HT1080 (cell line): ENCODE measurements around the gene C7orf33. TPM values are rescaled to one million over a fixed set of nuclear protein-coding genes. Genes with fewer than 3 reads are reported as not detected.
"Not testable (repeated sequence)": the region's sequence is repeated elsewhere in the genome, so short reads cannot be mapped to it uniquely, and the experiment has no call there.

Source experiments
- DNase-seq: peaks from one replicate; pipeline ENCODE4 v3.0.0-alpha.2; 2015; ENCODE audit warnings: low read depth
- polyA plus RNA-seq, 2 experiments: library from polyadenylated mRNA; depleted of rRNA; stranded (reverse); fragments of >200 nt; gene quantifications; 2 replicates each; pipeline ENCODE4 v1.2.3, GENCODE V29; 2015
- total RNA-seq: library from RNA; depleted of rRNA; stranded (reverse); fragments of >200 nt; shearing (Covaris generic); gene quantifications from 2 replicates; pipeline ENCODE4 v1.2.3, GENCODE V29; 2014; rRNA removed

Gene C7orf33, protein sequence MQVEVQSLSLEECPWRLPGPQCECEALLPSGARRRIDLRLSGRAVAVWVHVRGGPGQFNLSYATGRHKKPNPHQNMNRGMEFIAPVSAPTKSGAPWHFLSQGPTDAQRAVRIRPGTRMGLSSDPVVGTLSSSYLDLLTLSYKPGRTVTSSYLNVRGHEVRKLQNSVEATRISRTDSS
- not detected in 2 replicates for total RNA-seq
- polyA plus RNA-seq (2015; cell fraction: cytosol; rRNA removed) = not detected in 2 replicates
- polyA plus RNA-seq (2015; cell fraction: nucleus; rRNA removed) = not detected in 2 replicates

- DNase-seq = no peak
Observed at GRCh38 chr7:148590471-148590870, at the start of gene C7orf33. TSS of gene C7orf33 (plus strand) at chr7:148590766. CDS start at chr7:148590926, 160 bp downstream.

GRCh38 chr7:148541891-148542504, 48.6 kb upstream of the C7orf33 start:
- DNase-seq = no peak

DNA sequence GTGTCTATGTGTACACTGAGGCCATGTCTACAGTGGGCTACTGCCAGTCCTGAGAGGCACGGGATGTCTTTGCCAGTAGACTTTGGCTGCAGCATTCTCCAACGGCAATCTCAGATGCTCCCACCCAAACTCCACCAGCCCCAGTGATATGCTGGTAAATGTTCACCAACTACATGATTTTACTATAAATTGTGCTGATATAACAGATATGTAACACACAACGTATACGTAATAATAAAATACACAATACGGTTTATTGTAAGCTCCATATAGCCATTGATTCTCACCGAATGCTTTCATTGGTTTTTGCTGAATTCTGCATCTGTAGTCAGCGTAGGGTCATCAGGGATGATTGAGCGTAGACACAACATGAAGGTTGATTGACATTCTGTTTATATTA, 47.3 kb upstream of the C7orf33 start:
- DNase-seq = no peak

- no peak for DNase-seq
Observed at GRCh38 chr7:148545172-148545571, 45.4 kb upstream of the C7orf33 start.

- no peak for DNase-seq
Observed at GRCh38 chr7:148545932-148546331, 44.6 kb upstream of the C7orf33 start.

DNA sequence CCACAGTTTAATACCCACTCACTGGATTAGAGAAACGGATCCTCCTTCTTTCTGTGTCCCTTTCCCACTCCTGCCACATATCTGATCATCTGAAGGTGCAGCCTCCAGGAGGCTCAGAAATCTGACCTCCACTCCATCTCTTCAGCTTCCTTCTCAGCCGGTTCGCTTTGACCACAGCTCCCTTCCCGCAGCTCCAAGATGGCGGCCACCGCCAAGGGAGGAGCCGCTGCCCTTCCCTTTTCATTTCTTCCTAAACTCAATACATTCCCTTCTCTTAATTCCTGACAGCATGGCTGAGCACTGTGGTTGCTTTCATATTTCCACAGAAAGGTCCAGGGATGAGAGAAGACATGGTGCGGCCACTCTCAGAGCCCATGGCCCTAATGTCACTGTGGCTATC, 43.7 kb upstream of the C7orf33 start:
- DNase-seq = no peak

- no peak for DNase-seq
Observed at GRCh38 chr7:148547951-148548350, 42.6 kb upstream of the C7orf33 start.

DNA sequence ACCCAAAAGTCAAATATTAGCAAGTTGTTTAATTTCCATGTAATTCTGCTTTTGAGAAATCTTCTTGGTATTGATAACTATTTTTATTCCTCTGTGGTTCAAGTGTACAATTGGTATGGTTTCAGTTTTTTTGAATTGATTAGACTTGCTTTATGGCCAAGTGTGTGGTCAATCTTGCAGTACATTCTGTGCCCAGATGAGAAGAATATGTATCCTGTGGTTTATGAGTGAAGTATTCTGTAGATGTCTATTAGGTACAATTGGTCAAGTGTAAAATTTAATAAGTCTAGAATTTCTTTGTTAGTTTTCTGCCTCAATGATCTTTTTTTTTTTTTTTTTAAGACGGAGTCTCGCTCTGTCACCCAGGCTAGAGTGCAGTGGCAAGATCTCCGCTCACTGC, 36.6 kb upstream of the C7orf33 start:
- DNase-seq = no peak

DNA sequence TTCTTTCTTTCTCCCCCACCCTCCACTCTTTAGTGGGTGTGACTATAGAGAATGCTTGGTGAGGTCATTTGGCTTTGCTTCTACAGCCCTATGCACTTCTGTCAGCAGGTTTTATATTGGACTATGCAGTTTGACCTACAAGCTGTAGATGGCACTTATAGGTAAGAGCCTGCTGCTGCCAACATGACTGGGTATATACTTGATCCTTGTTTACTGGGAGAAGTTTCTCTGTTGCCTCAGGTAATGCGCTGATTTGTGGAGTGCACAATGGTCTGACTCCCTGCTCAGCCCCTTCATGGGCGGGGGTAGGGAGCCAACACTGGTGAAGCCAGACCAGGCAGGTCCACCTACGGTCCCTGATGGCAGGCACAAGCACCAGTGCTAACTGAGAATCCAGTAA, 33.7 kb upstream of the C7orf33 start:
- peak; percentile 3 for DNase-seq

DNA sequence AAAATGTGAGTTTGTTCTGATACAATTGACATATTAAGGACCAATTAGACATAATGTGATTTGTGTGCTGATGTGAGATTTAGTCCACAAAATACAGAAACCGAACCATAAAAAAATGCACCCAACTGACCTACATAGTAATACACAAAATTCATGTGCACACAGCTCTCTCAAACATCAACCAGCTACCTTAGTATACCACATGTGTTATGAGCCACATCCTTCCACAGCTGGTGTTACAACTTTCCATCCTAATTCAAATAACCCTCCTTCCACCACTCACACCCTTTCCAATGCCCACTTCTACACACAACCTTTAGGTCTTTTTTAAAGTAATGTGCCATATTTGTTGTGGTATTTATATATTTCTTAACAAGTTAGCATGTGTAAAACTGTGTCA, 31.7 kb upstream of the C7orf33 start:
- no peak for DNase-seq

DNA sequence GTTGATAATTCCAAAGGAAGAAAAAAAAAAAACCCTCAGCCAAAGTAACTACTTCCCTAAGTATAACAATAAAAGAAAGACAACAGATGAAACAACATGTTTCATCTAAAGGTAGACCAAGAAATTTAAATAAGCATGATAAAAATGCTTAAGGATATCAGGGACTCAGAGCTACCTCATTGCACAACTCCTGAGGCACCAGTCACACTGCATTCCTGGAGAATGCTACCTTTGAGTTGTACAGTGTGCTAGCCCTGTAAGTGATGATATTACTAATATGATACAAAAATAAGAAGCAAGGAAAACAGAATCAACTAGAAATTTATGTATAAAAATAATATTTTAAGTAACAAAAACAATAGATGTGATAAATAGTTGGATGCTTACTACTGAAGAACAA, 29.5 kb upstream of the C7orf33 start:
- DNase-seq = no peak

DNA sequence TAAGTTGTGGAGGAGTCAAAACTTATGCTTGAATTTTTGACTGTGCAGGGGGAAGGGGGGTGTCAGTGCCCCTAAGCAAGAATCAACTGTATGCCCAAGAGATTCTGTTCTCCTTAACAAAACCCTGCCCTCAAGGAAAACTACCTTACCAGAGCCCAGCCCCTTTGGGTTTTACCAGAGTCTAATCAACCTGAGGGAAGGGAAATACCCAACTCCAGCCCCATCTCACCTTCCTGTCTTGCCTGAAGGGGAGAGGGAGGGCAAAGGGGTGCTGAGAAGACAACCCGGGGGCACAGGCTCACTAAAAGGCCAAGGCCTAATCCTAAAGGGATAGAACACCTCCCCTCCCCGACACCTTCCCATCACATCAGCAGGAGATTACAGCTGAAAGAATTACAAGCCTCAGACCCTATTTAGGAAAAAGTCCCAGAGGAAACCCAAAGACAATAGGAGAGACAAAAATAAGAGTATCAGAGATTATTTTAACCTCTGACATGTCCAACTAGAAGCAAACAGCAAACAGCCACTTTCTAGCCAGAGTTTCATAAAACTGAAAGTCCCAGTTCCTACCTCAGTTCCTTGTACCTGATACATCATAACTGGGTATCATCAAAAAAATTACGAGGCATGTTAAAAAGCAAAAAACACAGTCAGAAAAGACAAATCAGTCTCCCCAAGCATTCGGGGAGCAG, 26.8 kb upstream of the C7orf33 start:
- DNase-seq = no peak

DNA sequence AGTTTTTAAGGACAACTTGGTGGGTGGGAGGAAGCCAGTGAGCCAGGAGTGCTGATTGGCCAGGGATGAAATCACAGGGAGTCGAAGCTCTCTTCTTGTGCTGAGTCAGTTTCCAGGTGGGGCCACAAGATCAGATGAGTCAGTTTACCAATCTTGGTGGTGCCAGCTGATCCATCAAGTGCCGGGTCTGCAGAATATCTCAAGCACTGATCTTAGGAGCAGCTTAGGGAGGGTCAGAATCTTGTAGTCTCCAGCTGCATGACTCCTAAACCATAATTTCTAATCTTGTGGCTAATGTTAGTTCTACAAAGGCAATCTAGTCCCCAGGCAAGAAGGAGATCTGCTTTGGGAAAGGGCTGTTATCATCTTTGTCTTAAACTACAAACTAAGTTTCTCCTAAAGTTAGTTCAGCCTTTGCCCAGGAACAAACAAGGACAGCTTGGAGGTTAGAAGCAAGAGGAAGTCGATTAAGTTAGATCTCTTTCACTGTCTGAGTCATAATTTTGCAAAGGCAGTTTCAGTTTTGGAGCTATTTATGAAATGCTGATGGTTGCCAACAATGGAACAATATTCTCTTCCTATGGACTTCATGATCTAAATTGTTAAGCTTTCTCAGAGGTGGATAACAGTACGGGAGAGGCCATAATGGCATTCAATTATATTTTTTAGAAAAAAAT, 26.2 kb upstream of the C7orf33 start:
- peak; percentile 67 for DNase-seq

GRCh38 chr7:148566736-148567135, 23.8 kb upstream of the C7orf33 start:
- no peak for DNase-seq

DNA sequence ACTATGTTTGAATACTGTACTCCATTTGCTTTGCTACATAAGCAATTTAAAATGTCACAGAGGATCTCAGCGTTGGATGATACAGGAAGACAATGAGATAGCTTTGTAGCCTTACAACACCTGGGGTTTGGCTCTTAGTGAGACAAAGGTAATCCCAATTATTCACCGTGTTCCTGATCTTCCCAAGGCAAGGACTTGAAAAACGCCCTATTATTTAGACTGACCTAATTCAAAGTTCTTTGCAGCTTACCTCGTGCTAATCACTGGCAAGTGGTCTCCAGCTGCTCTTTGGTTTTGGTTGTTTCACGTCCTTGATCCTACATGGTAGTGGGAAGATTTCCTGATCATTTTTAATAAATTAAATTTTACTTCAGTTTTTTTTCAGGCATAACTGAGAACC, 23.0 kb upstream of the C7orf33 start:
- DNase-seq = no peak

GRCh38 chr7:148570510-148570909, 20.1 kb upstream of the C7orf33 start:
- peak; percentile 38 for DNase-seq

DNA sequence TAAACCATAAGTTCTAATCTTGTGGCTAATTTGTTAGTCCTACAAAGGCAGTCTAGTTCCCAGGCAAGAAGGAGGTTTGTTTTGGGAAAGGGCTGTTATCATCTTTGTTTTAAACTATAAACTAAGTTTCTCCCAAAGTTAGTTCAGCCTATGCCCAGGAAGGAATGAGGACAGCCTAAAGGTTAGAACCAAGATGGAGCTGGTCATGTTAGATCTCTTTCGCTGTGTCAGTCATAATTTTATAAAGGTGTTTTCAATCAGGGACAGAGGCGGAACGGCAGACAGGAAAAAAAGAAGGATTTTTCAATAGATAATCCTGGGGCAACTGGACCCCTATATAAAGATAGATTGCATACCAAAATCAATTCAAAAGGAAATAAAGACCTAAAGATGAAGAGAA, 19.6 kb upstream of the C7orf33 start:
- not testable (repeated sequence) for DNase-seq

DNA sequence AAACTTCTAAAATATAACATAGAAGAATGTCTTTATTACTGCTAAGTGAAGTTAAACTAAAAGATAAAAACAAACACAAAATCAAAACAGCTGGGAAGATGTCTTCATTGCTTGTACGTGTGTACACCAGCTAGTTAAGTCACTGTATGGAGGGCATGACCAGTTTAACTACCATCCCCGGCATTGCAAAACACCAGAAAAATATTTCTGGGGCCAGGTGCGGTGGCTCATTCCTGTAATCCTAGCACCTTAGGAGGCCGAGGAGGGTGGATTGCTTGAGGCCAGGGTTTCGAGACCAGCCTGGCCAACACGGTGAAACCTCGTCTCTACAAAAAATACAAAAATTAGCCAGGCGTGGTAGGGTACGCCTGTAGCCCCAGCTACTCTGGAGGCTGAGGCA, 19.2 kb upstream of the C7orf33 start:
- no peak for DNase-seq

DNA sequence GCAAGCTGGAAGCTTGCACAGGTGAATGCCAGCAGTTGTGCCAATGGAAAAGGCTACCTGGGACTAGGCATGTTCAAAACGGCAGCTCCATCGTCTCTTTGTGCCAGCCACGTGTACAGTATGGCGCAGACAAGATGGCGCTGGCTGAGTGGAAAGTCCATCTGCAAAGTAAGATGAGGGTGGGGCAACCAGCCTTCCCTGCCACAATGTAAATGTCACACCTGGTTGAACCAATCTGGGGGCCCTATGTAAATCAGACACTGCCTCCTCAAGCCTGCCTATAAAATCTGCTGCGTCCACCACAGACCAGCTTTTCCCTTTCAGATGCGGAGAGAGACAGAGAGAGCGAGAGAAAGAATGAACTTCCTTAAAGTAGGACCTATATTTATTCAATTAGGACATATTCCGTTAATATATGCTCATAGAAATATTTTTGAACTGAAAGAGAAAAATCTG, 18.5 kb upstream of the C7orf33 start:
- no peak for DNase-seq

DNA sequence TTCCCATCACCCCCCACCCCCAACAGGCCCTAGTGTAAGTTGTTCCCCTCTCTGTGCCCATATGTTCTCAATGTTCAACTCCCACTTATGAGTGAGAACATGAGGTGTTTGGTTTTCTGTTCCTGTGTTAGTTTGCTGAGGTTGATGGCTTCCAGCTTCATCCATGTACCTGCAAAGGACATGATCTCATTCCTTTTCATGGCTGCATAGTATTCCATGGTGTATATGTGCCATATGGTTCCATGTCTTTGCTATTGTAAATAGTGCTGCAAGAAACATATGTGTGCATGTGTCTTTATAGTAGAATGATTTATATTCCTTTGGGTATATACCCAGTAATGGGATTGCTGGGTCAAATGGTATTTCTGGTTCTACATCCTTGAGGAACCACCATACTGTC, 17.0 kb upstream of the C7orf33 start:
- DNase-seq = not testable (repeated sequence)

DNA sequence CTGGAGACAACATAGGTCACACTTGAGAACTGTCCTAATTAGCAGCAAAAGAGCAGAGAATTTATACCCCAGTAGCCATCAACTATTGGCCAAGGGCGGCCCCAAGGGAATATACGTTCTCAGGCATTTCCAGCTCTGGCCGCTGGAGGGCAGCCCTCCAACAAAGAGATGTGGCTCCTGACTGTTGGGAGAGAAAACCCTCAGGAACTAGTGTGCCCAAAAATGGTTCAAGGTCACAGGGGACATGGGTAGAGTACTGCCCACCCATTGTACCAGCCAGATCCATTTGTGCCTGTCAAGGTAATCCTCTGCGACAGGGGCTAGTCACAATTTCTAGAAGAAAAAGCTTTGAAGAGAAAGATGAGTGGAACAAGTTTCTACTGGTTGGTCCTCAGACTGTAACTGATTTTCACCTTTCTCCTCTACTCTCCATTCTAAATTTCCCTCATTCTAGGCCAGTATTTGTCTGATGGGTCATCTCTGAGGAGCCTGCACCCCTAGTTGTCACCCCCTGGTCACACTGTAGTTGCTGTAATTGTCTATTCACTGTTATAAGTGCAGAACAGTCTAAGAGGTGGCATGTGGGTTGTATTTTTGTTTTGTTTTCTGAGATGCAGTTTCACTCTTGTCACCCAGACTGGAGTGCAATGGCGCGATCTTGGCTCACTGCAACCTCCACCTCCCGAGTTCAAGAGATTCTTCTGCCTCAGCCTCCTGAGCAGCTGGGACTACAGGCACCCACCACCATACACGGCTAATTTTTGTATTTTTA, 14.7 kb upstream of the C7orf33 start:
- peak; percentile 46 for DNase-seq
